A549 (cell line): Measurements from ENCODE around the gene CCL3. TPM values are rescaled to one million over a fixed set of nuclear protein-coding genes. Genes with fewer than 3 reads are reported as not detected.

Source experiments
- ATAC-seq, 2 experiments: fragments of 200-7000 bp in 1 of 2; fragments of >200 bp in 1 of 2; cut with Nextera tagmentation in 1 of 2; cut with Tn5 transposase in 1 of 2; 3 replicates each; pipeline versions ENCODE4 v1.8.0 to v1.9.1; 2018 to 2020; ENCODE audit warnings: mild to moderate bottlenecking in 1 of 2, moderate library complexity in 1 of 2
- CTCF ChIA-PET: fragments of 300-600 bp; sonication (Branson Sonifier 250); formaldehyde crosslinking; extraction: SDS; loops from one replicate; lab custom pipeline; 2021; ENCODE audit warnings: antibody characterized with exemption, inconsistent platforms; lab: Yijun Ruan, JAX
- POLR2A ChIA-PET: fragments of 350-600 bp; formaldehyde crosslinking; extraction: SDS; loops from one replicate; lab custom pipeline; 2021; ENCODE audit warnings: antibody characterized with exemption, inconsistent platforms; lab: Yijun Ruan, JAX
- DNase-seq, 2 experiments: peaks; one replicate each; pipeline versions ENCODE4 v3.0.0 to v3.0.0-alpha.2; 2011 to 2016; ENCODE audit warnings: low read depth in 1 of 2, low spot score in 1 of 2
- FAIRE-seq: peaks from 2 replicates; lab custom pipeline; 2011; peaks lifted over from hg19 to GRCh38; lab: Jason Lieb, UNC
- H3K27ac ChIP-seq, 2 experiments: fragments of >200 bp; sonication (Bioruptor Twin); formaldehyde crosslinking; 3 replicates each; pipeline ENCODE4 v1.5.1; 2016 to 2017
- H3K4me1 ChIP-seq: fragments of >200 bp; sonication (Bioruptor Twin); formaldehyde crosslinking; 3 replicates; pipeline ENCODE4 v1.6.1; 2016
- H3K4me2 ChIP-seq: fragments of >200 bp; sonication (Bioruptor Twin); formaldehyde crosslinking; 3 replicates; pipeline ENCODE4 v1.6.1; 2016
- H3K4me3 ChIP-seq: fragments of >200 bp; sonication (Bioruptor Twin); formaldehyde crosslinking; 3 replicates; pipeline ENCODE4 v1.5.1; 2016
- H3K9me3 ChIP-seq: fragments of >200 bp; sonication (Bioruptor Twin); formaldehyde crosslinking; 3 replicates; pipeline ENCODE4 v1.6.1; 2016
- ATOH8 ChIP-seq: fragments of 250-450 bp; sonication (Bioruptor Pico); IDR thresholded peaks from 2 replicates; pipeline ENCODE4 v1.5.0; 2020; ENCODE audit warnings: low read depth, mild to moderate bottlenecking, moderate library complexity
- BHLHE40 ChIP-seq: IDR thresholded peaks from 2 replicates; pipeline ENCODE4 v1.6.1; 2012; ENCODE audit warnings: low read depth, low read length, inconsistent platforms
- CBX2 ChIP-seq: fragments of 200-600 bp; sonication (generic); IDR thresholded peaks from 2 replicates; pipeline ENCODE4 v1.6.1; 2016; ENCODE audit warnings: low read depth, mild to moderate bottlenecking, borderline replicate concordance
- CBX8 ChIP-seq: fragments of 200-600 bp; sonication (generic); IDR thresholded peaks from 2 replicates; pipeline ENCODE4 v1.6.1; 2016
- CEBPB ChIP-seq, 2 experiments: fragments of >200 bp in 1 of 2; sonication (Bioruptor Twin) in 1 of 2; formaldehyde crosslinking in 1 of 2; IDR thresholded peaks; 2 replicates each; pipeline ENCODE4 v1.6.1; 2012 to 2016
- CHD4 ChIP-seq: fragments of 200-600 bp; sonication (generic); IDR thresholded peaks from 2 replicates; pipeline ENCODE4 v1.6.1; 2016; ENCODE audit warnings: antibody characterized with exemption, mild to moderate bottlenecking, borderline replicate concordance
- CTCF ChIP-seq: fragments of >200 bp; sonication (Bioruptor Twin); formaldehyde crosslinking; IDR thresholded peaks from 3 replicates; pipeline ENCODE4 v1.5.1; 2016
- EHMT2 ChIP-seq: fragments of 200-600 bp; sonication (generic); IDR thresholded peaks from 2 replicates; pipeline ENCODE4 v1.6.1; 2016; ENCODE audit warnings: antibody characterized with exemption, low read depth, mild to moderate bottlenecking, moderate library complexity
- FOXS1 ChIP-seq: fragments of 250-450 bp; sonication (Bioruptor Pico); IDR thresholded peaks from 2 replicates; pipeline ENCODE4 v1.5.0; 2020; ENCODE audit warnings: mild to moderate bottlenecking, moderate library complexity
- GATA3 ChIP-seq: IDR thresholded peaks from 2 replicates; pipeline ENCODE4 v1.6.1; 2012; ENCODE audit warnings: borderline replicate concordance
- HOXB5 ChIP-seq: fragments of 250-450 bp; sonication (Bioruptor Pico); IDR thresholded peaks from 2 replicates; pipeline ENCODE4 v1.5.0; 2020; ENCODE audit warnings: mild to moderate bottlenecking, moderate library complexity
- KDM1A ChIP-seq: fragments of 200-600 bp; sonication (generic); IDR thresholded peaks from 2 replicates; pipeline ENCODE4 v1.6.1; 2016; ENCODE audit warnings: low read depth, mild to moderate bottlenecking
- KDM5A ChIP-seq: fragments of 200-600 bp; sonication (generic); IDR thresholded peaks from 2 replicates; pipeline ENCODE4 v1.6.1; 2016; ENCODE audit warnings: antibody characterized with exemption, mild to moderate bottlenecking
- MAX ChIP-seq: IDR thresholded peaks from 2 replicates; pipeline ENCODE4 v1.6.1; 2012
- MAZ ChIP-seq: fragments of 150-350 bp; IDR thresholded peaks from 2 replicates; pipeline ENCODE4 v1.6.1; 2014; ENCODE audit warnings: antibody characterized with exemption, low read depth, low read length, borderline replicate concordance
- NFE2L2 ChIP-seq: fragments of 150-350 bp; conservative IDR thresholded peaks from 2 replicates; pipeline ENCODE4 v1.6.1; 2014; ENCODE audit warnings: low read length
- NPAS2 ChIP-seq: fragments of 250-450 bp; sonication (Bioruptor Pico); IDR thresholded peaks from 2 replicates; pipeline ENCODE4 v1.8.0; 2022; ENCODE audit warnings: mild to moderate bottlenecking, moderate library complexity, borderline replicate concordance
- NR3C1 ChIP-seq: fragments of >200 bp; sonication (Bioruptor Twin); formaldehyde crosslinking; IDR thresholded peaks from 3 replicates; pipeline ENCODE4 v1.6.1; 2017
- POLR2A ChIP-seq: IDR thresholded peaks from 2 replicates; pipeline ENCODE4 v1.6.1; 2012; ENCODE audit warnings: mild to moderate bottlenecking, low read length
- RAD21 ChIP-seq, 2 experiments: fragments of >200 bp in 1 of 2; sonication (Bioruptor Twin) in 1 of 2; formaldehyde crosslinking in 1 of 2; IDR thresholded peaks in 1 of 2; conservative IDR thresholded peaks in 1 of 2; 2 replicates in 1 of 2; 3 replicates in 1 of 2; pipeline ENCODE4 v1.6.1; 2012 to 2018; ENCODE audit warnings: inconsistent platforms in 1 of 2
- RFX5 ChIP-seq: fragments of 450-650 bp; IDR thresholded peaks from 2 replicates; pipeline ENCODE4 v1.7.1; 2014; ENCODE audit warnings: antibody characterized with exemption, mild to moderate bottlenecking, moderate library complexity
- RNF2 ChIP-seq: fragments of 200-600 bp; sonication (generic); IDR thresholded peaks from 2 replicates; pipeline ENCODE4 v1.6.1; 2016; ENCODE audit warnings: low read depth, mild to moderate bottlenecking, antibody characterized with exemption, moderate library complexity, borderline replicate concordance
- SMC3 ChIP-seq: fragments of >200 bp; sonication (Bioruptor Twin); formaldehyde crosslinking; IDR thresholded peaks from 3 replicates; pipeline ENCODE4 v1.6.1; 2018; ENCODE audit warnings: inconsistent platforms
- SREBF2 ChIP-seq: fragments of 450-650 bp; IDR thresholded peaks from 2 replicates; pipeline ENCODE4 v1.6.1; 2014; ENCODE audit warnings: mild to moderate bottlenecking, moderate library complexity
- TFCP2L1 ChIP-seq: fragments of 250-450 bp; sonication (Bioruptor Pico); IDR thresholded peaks from 2 replicates; pipeline ENCODE4 v1.5.0; 2021; ENCODE audit warnings: mild to moderate bottlenecking
- USF2 ChIP-seq: fragments of 450-650 bp; IDR thresholded peaks from 2 replicates; pipeline ENCODE4 v1.6.1; 2014; ENCODE audit warnings: antibody characterized with exemption
- ZFP36 ChIP-seq: fragments of 450-650 bp; IDR thresholded peaks from 2 replicates; pipeline ENCODE4 v1.6.1; 2014; ENCODE audit warnings: borderline replicate concordance; ENCODE audit not compliant: partially characterized antibody
- WGBS: methylation state at CpG from one replicate; pipeline ENCODE4 v1.1.6; 2017; ENCODE audit errors: missing lambda C conversion rate; 5-methylcytosine and 5-hydroxymethylcytosine counted together
- polyA plus RNA-seq, 4 experiments: library from polyadenylated mRNA; depleted of rRNA in 3 of 4; stranded (reverse); fragments of >200 nt; fragmentation: RNase III in 1 of 4; extraction: RNeasy Plus Mini Kit Qiagen cat#74134 plus additional on column Dnase treatment in 1 of 4; gene quantifications; 2 replicates in 3 of 4; 3 replicates in 1 of 4; pipeline ENCODE4 v1.2.3, GENCODE V29; 2011 to 2017

CCL3 gene
- polyA plus RNA-seq, 2 of the 4 experiments (the other 2 are of a cell fraction): not detected

GRCh38 chr17:36063786-36064541 lies 26.0 kb downstream of the CCL3 start, which contains the start of gene CCL18:
CCL18 (plus strand) TSS chr17:36064272; CDS start chr17:36064343, 71 bp downstream.
- no peak for TF ChIP-seq FOXS1 (CRISPR knock-in tag)
- TF ChIP-seq NPAS2 (CRISPR knock-in tag): no peak
- no peak for TF ChIP-seq GATA3
- no peak for TF ChIP-seq SMC3
- TF ChIP-seq HOXB5 (CRISPR knock-in tag): no peak
- TF ChIP-seq MAX: no peak
- no peak for TF ChIP-seq MAZ
- TF ChIP-seq RAD21 (conservative IDR thresholded peaks at IDR 0.05 in 1 of 2, IDR thresholded peaks at IDR 0.05 in 1 of 2): no peak
- no peak for TF ChIP-seq ATOH8 (CRISPR knock-in tag)
- no peak for TF ChIP-seq SREBF2
- no peak for TF ChIP-seq NR3C1
- TF ChIP-seq TFCP2L1: no peak
- TF ChIP-seq CTCF: no peak
- no peak for TF ChIP-seq ZFP36
- no peak for TF ChIP-seq RNF2
- TF ChIP-seq POLR2A: no peak
- no peak for TF ChIP-seq KDM1A
- TF ChIP-seq USF2: no peak
- no peak for TF ChIP-seq CBX2
- ChIA-PET CTCF (interaction anchor here (0.7 to 5.2 kb wide), 3 partner anchors 9 to 85 kb away, joined by 3 to 22 read pairs (median 6); no protein-coding TSS in a partner anchor), POLR2A (no interaction called here)
- ATAC-seq (no peak), FAIRE-seq (no peak), DNase-seq (no peak)
- H3K4me1 ChIP-seq: no peaks in the 10 kb centered on the region
- H3K9me3 ChIP-seq: no peaks in the 10 kb centered on the region
- H3K4me3 ChIP-seq: no peak within 1 kb of the TSS
- WGBS: 6% methylated on average over 5 of the region's 5 CpGs
- no peak within 1 kb of the TSS for H3K4me2 ChIP-seq
- no peak within 1 kb of the TSS for H3K27ac ChIP-seq

GRCh38 chr17:36060816-36061215 lies 29.1 kb downstream of the CCL3 start:
- no peaks in the 10 kb centered on the region for H3K9me3 ChIP-seq
- no peak overlapping the region for H3K4me3 ChIP-seq
- FAIRE-seq: no peak
- no peaks in the 10 kb centered on the region for H3K4me1 ChIP-seq
- 3% methylated on average over 2 of the region's 2 CpGs for WGBS
- H3K27ac ChIP-seq: no peak overlapping the region
- no peak overlapping the region for H3K4me2 ChIP-seq
- POLR2A ChIA-PET: no interaction called here
- TF ChIP-seq SMC3 (no peak), MAX (no peak), RFX5 (no peak), MAZ (no peak), RNF2 (no peak), NFE2L2 (no peak), BHLHE40 (no peak), SREBF2 (no peak), GATA3 (no peak), CBX8 (no peak), EHMT2 (no peak), NPAS2 (CRISPR knock-in tag) (no peak), CHD4 (no peak), KDM5A (no peak), CEBPB (IDR thresholded peaks at IDR 0.05) (no peak), CBX2 (no peak)
- no peak for ATAC-seq
- no peak for DNase-seq
- CTCF ChIA-PET: interaction anchor here (5.2 kb wide), 1 partner anchor 12 kb away, joined by 22 read pairs; no protein-coding TSS in a partner anchor
